GM10847 (cell line): ENCODE results near the gene ZNF536.

Experiments
- POLR2A ChIP-seq: IDR thresholded peaks from 2 replicates; pipeline ENCODE4 v1.6.1; 2011; ENCODE audit not compliant: insufficient read length; ENCODE audit errors: extremely low read depth

The ZNF536 gene

DNA sequence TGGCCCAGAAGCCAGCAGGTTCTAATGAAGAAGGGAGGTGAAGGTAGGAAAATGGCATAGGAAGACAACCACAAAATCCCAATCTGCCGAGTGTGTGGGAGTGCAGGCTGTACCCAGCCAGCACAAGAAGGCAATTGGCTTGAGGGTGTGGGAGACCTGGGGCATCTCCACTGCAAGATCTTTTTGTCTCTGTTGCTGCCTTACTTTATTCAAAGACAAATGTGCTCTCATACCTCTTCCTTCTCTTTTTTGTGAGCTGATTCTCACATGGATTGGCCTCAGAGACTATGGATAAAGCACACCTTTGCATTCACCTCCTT is 183.6 kb downstream of the ZNF536 start:
- no peak for TF ChIP-seq POLR2A

DNA sequence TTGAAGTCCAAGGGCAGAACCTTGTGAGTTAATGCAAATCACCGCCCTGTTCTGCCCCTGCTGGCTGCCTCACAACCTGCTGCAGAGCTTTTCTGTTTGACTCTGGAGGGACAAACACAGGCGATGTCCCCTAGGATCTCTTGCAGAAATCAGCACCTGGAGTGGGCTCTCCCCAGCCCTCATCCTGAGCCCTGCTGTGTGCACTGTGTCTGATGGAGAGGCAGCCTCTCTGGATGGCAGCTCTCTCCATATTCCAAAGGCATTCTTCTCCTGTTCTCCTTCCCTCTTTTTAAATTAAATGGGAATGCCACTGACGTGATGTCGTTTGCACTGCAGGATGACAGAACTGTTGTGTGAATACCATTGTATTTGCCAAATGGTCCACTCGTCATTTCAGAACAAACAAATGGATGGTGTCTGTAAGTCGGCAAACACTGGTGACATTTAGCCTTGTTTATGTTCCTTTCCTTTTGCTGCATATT is 184.1 kb downstream of the ZNF536 start:
- no peak for TF ChIP-seq POLR2A

DNA sequence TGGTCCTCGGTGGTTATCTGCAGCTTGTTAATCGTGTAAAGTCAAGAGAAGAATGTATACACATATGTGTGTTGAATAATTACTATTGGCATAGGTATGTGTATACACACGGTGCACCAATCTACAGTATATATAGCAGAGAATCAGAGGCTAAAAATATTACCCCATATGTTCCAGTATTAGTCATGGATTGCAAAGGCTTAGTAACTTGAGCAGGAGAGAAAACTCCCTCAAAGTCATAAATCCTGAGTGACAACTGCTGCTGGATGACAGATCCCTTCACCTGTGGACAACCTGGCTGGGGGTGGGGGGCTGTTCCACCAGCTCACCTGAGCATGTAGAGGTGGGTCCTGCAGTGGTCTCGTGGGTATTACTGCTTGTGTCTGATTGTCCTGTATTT is 185.0 kb downstream of the ZNF536 start:
- no peak for TF ChIP-seq POLR2A

DNA sequence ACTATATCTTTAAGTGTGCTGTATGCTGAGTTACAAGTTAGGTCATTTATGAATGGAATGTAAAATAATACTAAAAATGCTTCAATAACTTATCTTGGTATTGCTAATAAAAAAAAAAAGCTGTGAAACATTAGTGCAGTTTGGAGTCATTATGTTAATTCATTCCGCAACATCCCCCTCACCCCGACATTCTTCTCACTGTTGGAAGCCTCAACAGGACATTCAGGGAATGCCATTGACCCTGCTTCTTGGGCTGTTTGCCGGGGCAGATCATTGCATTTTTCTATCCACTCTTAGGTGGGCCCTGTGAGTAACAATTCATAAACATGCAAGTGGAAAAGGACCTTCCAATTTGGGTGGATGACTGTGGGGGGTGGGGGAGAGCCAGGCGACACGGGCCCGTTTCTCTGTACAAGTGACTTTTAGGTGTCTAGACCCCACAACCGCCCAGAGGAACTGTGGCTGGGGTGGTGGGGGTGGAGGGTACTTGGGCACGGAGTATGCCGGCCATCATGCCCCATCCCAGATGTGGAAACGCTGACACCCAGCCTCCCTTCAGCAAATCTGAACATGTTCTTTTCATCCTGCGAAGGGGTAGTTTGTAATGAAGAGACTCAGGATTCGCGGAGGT is 185.9 kb downstream of the ZNF536 start:
- TF ChIP-seq POLR2A, result no peak

DNA sequence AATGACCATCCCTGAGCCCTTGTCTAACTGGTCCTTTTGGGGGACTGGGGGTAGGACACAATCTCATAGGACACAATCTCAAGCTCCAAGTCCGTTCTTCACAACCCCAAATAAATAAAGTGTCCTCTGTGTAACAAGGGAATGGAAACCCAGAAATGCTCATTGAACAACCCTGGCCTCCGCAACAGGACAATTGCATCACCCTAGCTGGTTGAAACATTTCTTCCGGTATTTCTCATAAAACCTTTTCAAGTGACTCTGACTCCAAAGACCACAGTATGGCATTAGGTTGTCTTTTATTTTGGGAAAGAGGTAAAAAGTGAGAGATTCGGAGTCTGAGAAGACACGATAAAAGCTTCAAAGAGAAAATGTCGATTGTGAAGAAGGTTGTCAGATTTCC is 186.6 kb downstream of the ZNF536 start:
- no peak for TF ChIP-seq POLR2A

DNA sequence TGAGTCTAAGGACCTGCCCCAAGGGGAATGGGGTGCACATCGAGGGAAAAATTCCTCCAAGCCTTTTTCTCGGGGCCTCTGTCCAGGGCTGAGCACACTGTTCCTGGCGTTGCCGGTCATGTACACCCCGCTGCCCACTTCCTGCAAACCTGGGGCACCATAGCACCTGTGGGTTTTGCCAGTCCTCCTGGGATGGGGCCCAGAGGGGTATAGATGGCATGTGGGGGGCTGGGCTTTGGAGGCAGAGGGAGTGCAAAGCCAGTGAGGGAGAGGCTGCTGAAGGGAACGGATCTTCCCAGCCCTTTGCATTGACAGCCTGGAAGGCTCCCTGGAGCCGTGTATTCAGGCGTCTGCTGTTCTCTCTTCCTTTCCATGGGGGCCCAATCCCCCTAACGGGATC is 187.3 kb downstream of the ZNF536 start:
- no peak for TF ChIP-seq POLR2A

DNA sequence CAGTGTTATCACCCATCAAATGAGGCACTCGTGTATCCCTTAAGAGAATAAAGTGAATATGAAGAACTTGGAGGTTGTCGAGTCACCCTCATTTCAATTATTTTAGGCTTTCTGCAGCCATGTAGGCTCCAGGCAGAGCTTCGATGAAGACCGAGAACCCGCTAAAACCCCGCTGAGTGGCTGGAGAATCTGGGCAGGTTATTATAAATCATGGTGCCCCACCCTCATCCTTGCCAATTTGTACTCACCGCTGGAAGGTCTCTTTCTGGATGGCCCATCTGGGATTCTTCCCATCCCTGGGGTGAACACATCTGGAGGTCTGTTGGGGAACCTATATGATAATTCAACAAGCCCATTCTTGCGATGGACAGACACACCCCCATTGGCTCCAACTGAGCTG is 190.8 kb downstream of the ZNF536 start:
- no peak for TF ChIP-seq POLR2A

DNA sequence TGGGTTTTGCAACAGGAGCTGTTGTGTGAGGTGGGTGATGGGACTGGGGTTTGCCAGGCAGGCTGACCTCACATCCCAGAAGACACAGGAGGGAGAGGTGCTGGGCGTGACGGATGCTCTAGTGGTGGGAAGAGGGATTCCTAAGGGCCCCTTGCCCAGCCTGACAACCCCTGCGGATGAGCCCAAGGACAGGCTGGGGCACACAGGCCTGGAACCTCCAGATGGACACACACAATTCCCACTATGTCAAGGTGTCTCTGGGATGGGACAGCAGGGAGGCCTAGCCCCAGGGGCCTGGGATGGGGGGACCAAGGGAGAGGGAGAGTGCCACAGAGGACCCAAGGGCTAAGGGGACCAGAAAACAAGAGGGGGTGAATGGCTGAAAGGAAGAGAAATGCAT is 191.5 kb downstream of the ZNF536 start:
- no peak for TF ChIP-seq POLR2A

DNA sequence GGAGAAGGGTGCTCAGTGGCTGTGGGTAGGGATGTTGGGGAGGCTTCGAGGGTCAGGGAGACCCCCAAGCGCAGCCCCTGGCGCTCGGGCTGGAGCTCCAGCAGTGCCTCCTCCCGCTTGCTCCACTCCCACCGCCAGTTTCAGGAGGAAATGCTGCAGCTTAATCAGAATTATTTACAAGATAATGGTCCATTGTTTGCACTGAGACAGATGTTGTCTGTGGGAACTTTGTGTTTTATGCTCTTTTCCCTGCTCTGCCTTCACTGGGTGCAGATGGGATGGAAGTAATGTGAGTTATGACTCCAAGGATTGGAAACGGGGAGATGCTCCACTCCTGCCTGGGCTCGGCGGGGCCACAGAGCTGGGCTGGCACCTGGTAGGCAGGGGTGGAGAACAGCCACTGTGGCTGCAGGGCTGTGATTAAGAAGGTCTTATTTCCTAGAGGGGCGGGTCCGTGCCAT is 192.4 kb downstream of the ZNF536 start:
- no peak for TF ChIP-seq POLR2A

DNA sequence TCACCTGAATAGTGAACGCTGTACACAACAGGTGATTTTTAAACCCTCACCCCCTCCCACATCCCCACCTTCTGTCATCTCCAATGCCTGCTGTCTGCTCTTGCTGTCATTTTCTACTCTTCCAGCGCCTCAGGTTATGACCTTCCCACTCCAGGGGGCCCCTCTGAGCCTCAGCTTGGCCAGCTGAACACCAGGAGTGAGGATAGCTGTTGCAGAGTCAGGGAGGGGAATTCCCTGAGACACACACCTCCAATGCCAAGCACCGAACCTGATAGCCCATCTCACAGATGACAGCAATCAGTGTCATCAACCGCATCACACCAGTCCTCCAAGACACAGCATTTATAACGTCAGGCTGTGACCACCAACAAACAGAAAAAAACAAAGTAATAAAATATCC is 193.5 kb downstream of the ZNF536 start:
- no peak for TF ChIP-seq POLR2A

DNA sequence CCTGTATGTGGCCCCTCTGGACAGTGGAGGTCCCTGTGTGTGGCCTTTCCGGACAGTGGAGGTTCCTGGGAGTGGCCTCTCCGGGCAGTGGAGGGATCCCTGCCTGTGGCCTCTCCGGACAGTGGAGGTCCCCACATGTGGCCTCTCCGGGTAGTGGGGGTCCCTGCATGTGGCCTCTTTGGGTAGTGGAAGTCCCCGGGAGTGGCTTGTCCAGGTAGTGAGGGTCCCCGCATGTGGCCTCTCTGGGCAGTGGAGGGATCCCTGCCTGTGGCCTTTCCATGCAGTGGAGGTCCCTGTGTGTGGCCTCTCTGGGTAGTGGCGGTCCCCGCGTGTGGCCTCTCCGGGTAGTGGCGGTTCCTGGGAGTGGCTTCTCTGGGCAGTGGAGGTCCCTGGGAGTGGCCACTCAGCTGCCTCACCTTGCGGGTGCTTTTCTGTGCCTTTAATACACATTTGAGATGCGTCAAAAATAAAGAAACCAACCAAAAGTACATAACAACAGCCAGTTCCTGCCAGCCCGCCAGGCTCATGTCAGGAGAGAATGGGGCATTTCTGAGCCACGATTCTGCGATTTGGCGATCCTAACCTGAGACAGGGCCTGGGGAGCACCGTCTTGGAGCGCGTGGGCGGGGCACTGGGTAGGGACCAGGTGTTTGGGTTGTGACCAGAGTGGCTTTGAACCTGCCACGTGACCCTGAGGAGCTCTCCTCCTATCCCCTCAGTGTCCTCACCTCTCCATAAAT is 194.7 kb downstream of the ZNF536 start:
- no peak for TF ChIP-seq POLR2A

DNA sequence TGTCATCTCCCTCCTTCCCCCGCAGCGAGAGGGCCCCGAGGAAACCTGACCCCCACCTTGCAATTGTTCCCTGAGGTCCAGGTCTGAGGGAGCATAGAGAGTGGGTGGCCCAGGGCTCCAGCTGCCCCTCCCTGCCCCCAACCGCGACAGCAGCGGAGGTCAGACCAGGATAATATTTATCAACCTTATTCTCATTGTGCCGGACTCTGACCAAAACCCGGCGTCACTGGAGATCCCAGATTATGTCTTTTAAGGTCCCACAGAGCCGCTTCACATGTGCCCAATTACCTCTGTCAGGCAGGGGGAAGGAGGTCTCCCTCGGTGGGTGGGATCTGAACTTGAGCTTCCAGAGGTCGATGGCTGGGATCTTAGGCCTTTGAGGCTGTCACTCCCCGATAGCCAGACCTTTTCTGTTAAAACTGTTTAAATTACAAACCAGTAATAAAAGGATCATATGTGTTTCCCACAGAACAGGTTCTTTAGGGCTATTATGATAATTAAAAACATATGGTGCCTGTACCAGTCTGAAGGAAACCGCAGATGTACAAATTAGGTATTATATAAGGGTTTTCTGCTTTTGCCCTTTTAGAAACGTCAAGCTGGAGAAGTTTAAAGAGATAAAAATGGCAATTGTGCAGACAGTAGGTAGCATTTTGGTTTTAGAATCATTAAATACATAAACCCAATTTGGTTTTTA is 195.5 kb downstream of the ZNF536 start:
- no peak for TF ChIP-seq POLR2A

DNA sequence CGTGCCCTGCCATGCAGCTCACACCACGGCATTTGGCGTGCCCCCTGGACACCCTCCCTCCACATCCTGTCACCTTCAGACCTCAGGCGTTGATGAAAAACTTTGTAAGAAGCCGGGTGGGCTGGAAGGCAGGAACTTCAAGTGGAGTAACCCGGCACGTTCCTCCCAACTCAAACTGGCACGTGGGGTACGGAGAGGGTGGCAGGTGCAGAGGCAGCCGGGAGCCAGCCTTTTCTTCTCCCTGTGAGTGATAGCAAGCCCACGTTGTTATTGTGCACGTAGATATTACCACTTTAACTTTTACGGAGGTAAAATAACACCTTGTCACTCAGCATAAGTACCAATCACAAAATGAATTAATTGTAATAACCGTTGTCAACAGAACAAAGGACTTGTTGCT is 198.0 kb downstream of the ZNF536 start:
- no peak for TF ChIP-seq POLR2A

DNA sequence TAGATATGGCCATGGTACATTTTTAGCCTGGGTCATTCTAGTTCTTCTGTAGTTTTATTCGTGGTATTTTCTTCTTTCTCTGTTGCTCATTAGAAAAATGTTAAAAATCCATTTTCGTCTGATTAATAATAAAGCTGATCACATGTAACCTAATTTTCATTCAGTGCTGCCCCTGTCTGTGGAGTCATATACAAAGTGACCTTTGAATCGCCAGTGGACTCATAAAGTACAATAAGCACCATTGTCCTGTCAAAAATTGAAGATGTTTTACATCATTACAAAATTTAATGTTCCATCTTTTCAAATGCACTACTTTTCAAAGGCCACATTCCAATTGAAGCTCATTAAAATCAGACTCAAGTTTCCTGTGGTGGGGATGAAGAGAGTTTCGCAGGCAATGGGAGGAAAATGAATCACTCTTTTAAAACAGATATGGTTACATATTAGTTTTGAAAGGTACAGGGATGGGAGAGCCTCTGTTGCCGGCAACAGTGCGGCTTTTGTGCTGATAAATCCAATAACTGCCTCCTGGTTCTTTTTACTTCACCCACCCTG is 205.4 kb downstream of the ZNF536 start:
- TF ChIP-seq POLR2A, result no peak

DNA sequence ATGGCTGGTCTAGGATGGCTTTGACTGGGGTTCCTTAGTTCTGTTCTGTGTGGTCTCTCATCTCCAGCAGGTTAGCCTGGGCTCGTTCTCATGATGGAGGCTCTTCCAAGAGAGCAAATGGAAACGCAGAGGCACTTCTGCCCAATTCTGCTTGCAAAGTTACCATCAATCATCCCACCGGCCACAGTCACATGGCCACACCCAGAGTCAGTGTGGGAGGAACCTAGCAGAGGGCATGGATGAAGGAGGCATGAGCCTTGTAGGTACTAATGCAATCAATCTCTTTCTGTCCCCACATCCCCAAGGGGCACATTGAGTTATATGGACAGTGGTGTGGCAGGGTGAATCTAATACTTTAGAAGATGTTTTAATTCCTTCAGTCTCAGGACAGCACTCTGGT is 207.2 kb downstream of the ZNF536 start:
- TF ChIP-seq POLR2A, result no peak

DNA sequence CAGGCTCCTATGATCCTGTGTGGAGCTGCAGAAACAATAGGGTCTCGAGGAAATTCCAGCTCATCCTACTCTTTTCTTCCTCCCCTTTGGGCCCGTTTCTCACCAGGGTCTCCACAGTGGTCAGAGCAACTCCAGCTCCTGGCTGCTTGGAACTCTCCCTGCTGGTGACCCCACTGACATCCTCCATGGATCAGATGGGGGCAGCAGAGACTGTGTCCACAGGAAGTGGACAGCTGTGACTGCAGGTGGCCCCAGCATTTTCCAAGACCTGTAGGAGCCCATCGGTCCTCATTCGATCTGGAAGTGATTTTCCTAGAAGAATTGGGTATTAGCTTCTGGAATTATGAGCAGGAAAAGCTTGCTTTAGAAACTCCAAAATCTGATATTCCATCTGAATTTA is 208.5 kb downstream of the ZNF536 start:
- no peak for TF ChIP-seq POLR2A
